GM11168 (cell line): Measurements from ENCODE around the gene WFDC10B.
"Not testable (repeated sequence)": the region's sequence is repeated elsewhere in the genome, so short reads cannot be mapped to it uniquely, and the experiment has no call there.

Experiments used
- in situ Hi-C: fragments of 300-500 bp; cut with MboI; formaldehyde crosslinking; loops from one replicate; pipeline ENCODE4 v1.12.0; 2022; ENCODE audit warnings: low sequenced_read_pairs; ENCODE audit not compliant: unreplicated experiment

Gene WFDC10B

DNA sequence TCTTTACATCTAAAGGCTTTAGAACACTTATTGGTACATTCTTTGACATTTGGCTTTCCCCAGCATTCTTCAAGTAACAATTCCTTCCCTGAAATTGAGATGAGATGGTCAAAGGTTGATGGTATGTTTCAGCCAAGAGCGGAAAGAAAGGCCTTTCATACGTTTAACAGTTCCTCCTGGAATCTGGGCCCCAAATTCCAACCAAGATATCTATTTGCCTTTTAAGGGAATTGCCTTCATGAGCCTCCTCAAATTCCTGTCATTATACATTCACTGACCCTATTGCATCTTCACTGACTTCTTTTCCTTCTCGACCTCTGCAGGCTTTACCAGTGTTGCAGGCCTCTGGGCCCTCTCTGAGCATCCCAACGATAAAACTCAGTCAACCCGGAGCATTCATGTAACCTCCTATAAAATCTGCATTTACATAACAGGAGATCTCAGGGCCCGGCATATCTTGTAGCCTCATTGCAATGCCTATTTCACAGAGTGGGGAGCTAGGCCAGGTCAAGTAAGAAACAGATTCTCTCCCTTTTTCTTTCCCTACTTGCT is 55.4 kb downstream of the WFDC10B start:
- in situ Hi-C loops = no loop called here

DNA sequence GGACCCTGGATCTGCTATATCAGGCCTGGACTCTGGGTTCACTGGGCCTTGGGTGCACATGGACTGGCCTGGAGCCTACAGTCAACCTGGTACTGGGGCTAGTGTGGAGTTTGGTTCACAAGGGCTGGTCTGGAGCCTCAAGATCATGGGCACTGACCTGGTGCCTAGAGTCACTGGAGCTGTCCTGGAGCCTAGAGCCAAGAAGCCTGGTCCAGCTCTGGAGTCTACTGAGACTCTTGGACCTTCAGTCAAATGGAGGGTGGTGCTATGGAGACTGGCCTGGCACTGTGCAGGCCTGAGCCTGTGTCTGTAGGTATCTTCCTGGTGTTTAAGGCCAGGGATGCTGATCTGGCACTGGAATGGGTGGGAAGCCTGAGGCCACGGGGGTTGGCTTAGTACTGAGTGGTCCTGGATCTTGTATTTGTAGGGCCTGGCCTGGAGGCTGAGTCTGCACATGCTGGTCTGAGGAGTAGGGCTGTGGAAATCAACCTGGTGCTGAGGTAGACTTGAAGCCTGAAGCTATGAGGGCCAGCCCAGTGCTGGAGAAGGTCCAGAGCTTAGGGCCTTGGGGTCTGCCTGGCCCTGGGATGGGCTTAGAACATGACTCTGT is 57.3 kb downstream of the WFDC10B start:
- in situ Hi-C loops = no loop called here

DNA sequence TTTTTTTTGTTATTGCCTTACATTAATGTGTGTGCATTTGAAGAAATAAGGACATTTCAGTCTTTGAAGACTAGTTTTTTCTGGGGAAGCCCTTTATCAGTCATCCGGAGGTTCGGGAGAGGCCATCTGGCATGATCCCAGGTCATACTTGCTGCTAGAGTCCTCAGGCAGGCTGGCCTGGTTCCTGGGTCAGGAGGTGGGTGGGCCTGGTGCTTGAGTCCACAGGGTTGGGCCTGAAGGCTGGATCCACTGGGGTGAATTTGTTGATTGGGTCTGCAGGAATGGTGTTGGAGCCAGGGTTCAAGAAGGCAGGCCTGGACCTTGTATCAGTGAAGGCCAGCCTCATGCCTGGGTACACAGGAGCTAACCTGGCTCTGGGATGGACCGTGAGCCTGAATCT is 57.9 kb downstream of the WFDC10B start:
- in situ Hi-C loops = no loop called here

- in situ Hi-C loops = not testable (repeated sequence)
These were observed 59.0 kb downstream of the WFDC10B start for GRCh38 chr20:45645869-45646268.

DNA sequence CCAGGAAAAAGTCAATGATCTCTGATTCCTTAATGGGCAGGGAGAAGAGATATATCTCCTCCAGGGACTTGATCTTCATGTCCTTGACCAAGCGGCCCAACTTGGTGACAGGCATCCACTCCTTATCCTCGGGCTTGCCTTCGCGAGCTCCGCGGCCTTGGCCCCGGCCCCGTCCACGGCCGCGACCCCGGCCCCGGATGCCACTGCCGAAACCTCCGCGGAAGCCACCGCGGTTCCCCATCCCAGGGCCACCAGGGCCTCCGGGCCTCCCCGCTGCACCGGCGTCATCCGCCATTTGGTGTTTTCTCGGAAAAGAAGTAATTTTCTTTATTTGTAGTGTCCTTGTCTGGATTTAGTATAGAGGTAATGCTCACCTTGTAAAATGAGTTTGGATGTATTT is 63.7 kb downstream of the WFDC10B start:
- in situ Hi-C loops = not testable (repeated sequence)

DNA sequence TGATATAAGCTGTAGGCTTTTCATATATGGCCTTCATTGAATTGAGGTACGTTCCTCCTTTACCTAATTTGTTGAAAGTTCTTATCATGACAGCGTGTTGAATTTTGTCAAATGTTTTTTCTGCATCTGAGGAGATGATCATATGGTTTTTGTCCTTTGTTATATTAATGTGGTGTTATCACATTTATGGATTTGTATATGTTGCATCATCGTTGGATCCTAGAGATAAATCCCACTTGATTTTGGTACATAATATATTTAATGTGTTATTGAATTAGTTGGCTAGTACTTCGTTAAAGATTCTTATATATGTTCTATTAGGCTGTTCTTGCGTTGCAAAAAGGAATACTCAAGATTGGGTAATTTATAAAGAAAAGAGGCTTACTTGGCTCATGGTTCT is 65.1 kb downstream of the WFDC10B start:
- in situ Hi-C loops = no loop called here

DNA sequence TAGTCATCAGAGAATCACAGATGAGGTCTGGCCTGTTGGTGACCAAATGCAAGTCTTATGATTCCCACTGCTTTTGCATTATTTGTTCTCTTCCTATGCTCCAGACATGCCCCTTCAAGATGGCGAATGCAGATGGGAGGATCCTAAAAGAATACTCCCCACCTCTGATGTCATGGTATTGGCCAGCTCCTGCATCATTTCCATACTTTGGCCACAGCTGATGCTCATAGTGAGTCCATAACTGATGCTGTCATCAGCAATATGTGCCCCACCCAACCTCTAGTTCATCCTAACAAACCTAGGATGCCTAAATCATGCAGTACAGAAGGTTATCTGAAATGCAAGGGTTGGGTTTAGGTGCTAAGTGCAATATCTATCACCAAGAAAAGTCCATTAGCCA is 68.3 kb downstream of the WFDC10B start:
- in situ Hi-C loops = no loop called here
